Suprapubic skin (tissue), 4 donors: ENCODE measurements around the gene SATB1. TPM values are rescaled to one million over a fixed set of nuclear protein-coding genes. Genes with fewer than 3 reads are reported as not detected.
A peak's percentile ranks its signal among the peaks of the same experiment; 100 is the strongest.

Source experiments
- DNase-seq, 2 donors: peaks; one replicate each; pipeline ENCODE4 v3.0.0-alpha.2; 2019; ENCODE audit warnings: low spot score in 2 of 2
- H3K27ac ChIP-seq: fragments of 200-600 bp; sonication (generic); one replicate; pipeline ENCODE4 v1.5.1; 2019
- H3K27me3 ChIP-seq: fragments of 200-600 bp; sonication (generic); one replicate; pipeline ENCODE4 v1.5.1; 2019
- H3K36me3 ChIP-seq: fragments of 200-600 bp; sonication (generic); one replicate; pipeline ENCODE4 v1.5.1; 2019
- H3K4me1 ChIP-seq: fragments of 200-600 bp; sonication (generic); one replicate; pipeline ENCODE4 v1.5.1; 2019
- H3K4me3 ChIP-seq: fragments of 200-600 bp; sonication (generic); one replicate; pipeline ENCODE4 v1.5.1; 2019; ENCODE audit warnings: mild to moderate bottlenecking
- H3K9me3 ChIP-seq: fragments of 200-600 bp; sonication (generic); one replicate; pipeline ENCODE4 v1.5.1; 2019
- EP300 ChIP-seq: sonication (generic); formaldehyde crosslinking; IDR thresholded peaks from one replicate; pipeline ENCODE4 v1.6.1; 2017; ENCODE audit warnings: antibody characterized with exemption
- POLR2A ChIP-seq, 2 donors: fragments of 450-650 bp; IDR thresholded peaks; one replicate each; pipeline ENCODE4 v1.6.1; 2017; ENCODE audit warnings: antibody characterized with exemption in 2 of 2, mild to moderate bottlenecking in 2 of 2, moderate library complexity in 2 of 2
- POLR2AphosphoS5 ChIP-seq, 3 donors: sonication (generic); formaldehyde crosslinking; IDR thresholded peaks; one replicate each; pipeline ENCODE4 v1.6.1; 2017; ENCODE audit warnings: antibody characterized with exemption in 3 of 3
- WGBS: methylation state at CpG from one replicate; pipeline ENCODE4 v1.1.5; 2018; 5-methylcytosine and 5-hydroxymethylcytosine counted together
- total RNA-seq, 4 donors: library from RNA; depleted of rRNA; stranded (reverse); fragments of >200 nt; gene quantifications; one replicate each; pipeline ENCODE4 v1.1.0, GENCODE V29; 2016
- TF ChIP-seq, protein P1 (sequence below), 2 donors: fragments of 200-600 bp in 1 of 2; fragments of 450-650 bp in 1 of 2; sonication (generic) in 1 of 2; IDR thresholded peaks; one replicate each; pipeline ENCODE4 v1.5.1; 2016 to 2019; ENCODE audit warnings: antibody characterized with exemption in 2 of 2, mild to moderate bottlenecking in 1 of 2, moderate library complexity in 1 of 2

The SATB1 gene
- total RNA-seq, 4 donors from 2014 or later: 27.2 to 68.1 (median 34.6) TPM

DNA sequence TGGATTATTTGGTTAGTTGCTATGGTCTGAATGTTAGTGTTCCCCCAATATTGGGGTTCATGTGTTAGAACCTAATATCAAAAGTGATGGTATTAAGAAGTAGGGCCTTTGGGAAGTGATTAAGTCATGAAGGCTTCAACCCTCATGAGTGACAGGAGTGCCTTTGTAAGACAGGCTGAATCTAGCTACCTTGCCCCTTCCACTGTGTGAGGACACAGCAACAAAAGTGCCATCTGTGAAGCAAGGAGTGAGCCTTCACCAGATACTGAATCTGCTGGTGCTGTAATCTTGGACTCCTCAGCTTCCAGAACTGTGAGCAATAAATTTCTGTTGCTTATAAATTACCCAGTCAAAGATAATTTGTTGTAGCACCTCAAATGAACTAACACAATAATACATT, 22.6 kb upstream of the SATB1 start:
- Histone ChIP-seq H3K4me3 (no peak overlapping the region), H3K9me3 (peaks cover 4% of the 10 kb centered on the region), H3K27ac (no peak overlapping the region), H3K4me1 (peaks cover 24% of the 10 kb centered on the region), H3K36me3 (no peaks in the 10 kb centered on the region), H3K27me3 (peaks cover 14% of the 10 kb centered on the region)
- DNase-seq: no peak
- no peak for TF ChIP-seq POLR2A (IDR thresholded peaks at IDR 0.05)
- TF ChIP-seq POLR2AphosphoS5 (IDR thresholded peaks at IDR 0.05): no peak
- TF ChIP-seq, protein P1, sequence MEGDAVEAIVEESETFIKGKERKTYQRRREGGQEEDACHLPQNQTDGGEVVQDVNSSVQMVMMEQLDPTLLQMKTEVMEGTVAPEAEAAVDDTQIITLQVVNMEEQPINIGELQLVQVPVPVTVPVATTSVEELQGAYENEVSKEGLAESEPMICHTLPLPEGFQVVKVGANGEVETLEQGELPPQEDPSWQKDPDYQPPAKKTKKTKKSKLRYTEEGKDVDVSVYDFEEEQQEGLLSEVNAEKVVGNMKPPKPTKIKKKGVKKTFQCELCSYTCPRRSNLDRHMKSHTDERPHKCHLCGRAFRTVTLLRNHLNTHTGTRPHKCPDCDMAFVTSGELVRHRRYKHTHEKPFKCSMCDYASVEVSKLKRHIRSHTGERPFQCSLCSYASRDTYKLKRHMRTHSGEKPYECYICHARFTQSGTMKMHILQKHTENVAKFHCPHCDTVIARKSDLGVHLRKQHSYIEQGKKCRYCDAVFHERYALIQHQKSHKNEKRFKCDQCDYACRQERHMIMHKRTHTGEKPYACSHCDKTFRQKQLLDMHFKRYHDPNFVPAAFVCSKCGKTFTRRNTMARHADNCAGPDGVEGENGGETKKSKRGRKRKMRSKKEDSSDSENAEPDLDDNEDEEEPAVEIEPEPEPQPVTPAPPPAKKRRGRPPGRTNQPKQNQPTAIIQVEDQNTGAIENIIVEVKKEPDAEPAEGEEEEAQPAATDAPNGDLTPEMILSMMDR (IDR thresholded peaks at IDR 0.05): no peak
- TF ChIP-seq EP300: no peak

DNA sequence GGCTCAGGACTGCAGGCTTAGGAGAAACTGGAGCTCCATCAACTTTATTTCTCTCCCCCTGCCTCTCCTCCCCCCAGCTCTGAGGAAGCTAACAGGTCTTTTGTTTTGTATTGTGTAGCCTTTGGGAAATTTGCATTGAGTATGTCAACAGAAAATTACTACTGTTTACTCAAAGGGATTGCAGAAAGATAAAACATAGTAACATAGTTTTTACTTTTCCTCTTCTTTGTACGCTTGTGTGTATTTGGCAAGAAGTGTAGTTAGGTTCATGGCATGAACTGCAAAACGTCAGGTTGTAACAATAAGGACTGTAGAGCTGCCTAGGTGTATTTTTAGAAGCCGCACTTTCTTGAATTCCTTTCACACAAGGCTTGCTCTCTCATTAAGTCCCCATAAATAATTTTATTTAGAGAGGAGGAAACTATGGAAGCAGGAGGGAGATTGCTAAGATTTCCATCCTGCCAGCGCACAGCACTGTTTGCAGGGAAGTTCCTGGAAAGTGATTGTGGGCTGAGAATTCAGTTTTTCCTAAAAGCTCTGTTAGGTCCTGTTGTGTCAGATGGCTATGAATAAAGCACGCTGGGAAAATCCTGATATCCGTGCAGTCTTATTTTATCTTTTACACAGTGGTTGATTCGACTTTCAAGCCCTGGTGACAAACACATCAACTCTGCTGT, 21.1 kb upstream of the SATB1 start:
- peaks cover 4% of the 10 kb centered on the region for H3K9me3 ChIP-seq
- H3K4me3 ChIP-seq: peak overlapping the region; percentile 66
- WGBS: 26% methylated on average over 7 of the region's 7 CpGs
- TF ChIP-seq POLR2A (IDR thresholded peaks at IDR 0.05) (no peak), EP300 (no peak), POLR2AphosphoS5 (IDR thresholded peaks at IDR 0.05) (no peak)
- TF ChIP-seq, protein P1 (IDR thresholded peaks at IDR 0.05): no peak
- no peak for DNase-seq
- H3K36me3 ChIP-seq: no peaks in the 10 kb centered on the region
- peaks cover 14% of the 10 kb centered on the region for H3K27me3 ChIP-seq
- peaks cover 24% of the 10 kb centered on the region for H3K4me1 ChIP-seq
- no peak overlapping the region for H3K27ac ChIP-seq

DNA sequence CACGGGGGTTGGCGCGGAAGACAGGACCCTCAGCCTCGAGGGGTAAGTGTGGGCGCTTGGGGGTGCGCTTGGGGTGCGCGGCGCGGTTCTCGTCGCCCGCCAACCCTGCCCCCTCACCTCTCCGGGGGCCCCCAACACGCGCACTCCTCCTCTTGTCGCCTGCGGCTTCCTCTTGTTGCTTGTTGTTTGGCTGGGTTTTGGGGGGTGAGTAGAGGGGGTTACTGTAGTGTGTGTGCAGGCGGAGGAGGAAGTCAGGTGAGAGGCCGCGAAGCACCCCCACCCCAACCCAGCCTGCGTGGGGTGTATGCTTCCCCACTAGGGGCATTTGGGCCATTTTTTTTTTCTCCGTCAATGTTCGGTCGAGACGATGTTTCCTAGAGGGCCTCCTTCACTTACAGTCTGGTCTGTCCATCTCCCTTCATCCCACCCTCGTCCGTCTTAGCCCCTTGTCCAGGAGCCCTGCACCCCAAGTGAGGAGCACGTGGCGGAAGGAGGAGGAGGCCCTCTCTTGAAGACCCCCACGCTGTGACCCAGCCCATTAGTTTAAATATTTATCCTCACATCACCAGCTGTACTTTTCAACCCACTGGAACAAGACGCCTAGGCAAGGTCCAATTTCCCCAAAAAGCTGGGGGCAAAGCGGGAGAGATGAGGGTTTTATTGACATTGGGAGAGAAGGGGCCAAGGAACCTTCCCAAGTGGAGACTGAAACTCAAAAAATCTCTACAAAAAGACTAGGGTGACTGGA, 20.4 kb upstream of the SATB1 start:
- TF ChIP-seq, protein P1 (IDR thresholded peaks at IDR 0.05): no peak
- TF ChIP-seq POLR2AphosphoS5 (IDR thresholded peaks at IDR 0.05) (no peak), EP300 (no peak), POLR2A (IDR thresholded peaks at IDR 0.05) (no peak)

DNA sequence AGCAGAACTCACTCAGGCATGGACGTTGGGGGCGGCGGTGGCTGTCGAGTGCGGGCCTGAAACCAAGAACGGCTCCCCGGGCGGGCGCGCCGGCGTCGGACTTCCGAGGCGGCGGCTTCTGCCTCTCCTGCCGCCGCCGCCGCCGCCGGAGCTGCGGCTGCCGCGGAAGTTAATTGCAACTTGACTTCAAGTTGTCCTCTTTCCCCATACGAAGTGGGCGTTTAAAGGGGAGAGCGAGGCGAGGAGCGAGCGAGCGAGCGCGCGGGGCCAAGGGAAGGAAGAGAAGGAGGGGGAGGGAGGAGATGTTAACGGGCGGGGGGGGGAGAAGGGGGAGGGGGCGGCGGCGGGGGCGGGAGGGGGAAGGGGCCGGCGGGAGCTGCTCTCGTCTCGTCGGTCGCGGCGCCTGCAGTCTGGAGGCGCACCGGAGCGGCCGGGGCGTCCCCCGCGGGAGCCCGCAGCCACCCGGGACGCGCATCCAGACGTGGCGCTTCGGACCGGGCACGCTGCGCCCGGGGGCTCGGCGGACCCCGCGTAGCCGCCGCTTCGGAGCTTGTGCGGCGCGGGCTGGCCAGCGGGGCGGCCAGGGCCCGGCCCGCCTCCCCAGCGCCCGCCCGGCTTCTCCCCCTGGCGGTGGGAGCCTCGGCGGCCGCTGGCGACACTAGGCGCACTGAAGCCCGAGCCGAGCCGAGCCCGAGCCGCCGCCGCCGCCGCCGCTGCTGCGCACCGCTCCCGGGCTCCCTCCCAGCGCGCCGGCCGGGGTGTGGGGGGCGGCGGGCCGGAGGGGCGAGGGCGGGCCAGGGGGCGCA, 19.7 kb upstream of the SATB1 start:
- TF ChIP-seq, protein P1 (IDR thresholded peaks at IDR 0.05): peak in 1 of 2 donors; percentile 59
- TF ChIP-seq POLR2AphosphoS5 (IDR thresholded peaks at IDR 0.05): no peak
- Histone ChIP-seq H3K27ac (no peak overlapping the region), H3K4me3 (peak overlapping the region; percentile 66), H3K4me1 (peaks cover 24% of the 10 kb centered on the region), H3K9me3 (peaks cover 4% of the 10 kb centered on the region), H3K36me3 (no peaks in the 10 kb centered on the region), H3K27me3 (peaks cover 14% of the 10 kb centered on the region)
- DNase-seq: peak; percentile 65 to 84
- 0% methylated on average over 25 of the region's 113 CpGs for WGBS

More for the DNA sequence above, 20.4 kb upstream of the SATB1 start:
- no peak for DNase-seq
- H3K27ac ChIP-seq: no peak overlapping the region
- H3K36me3 ChIP-seq: no peaks in the 10 kb centered on the region
- peaks cover 24% of the 10 kb centered on the region for H3K4me1 ChIP-seq
- H3K9me3 ChIP-seq: peaks cover 4% of the 10 kb centered on the region
- H3K27me3 ChIP-seq: peaks cover 14% of the 10 kb centered on the region
- WGBS: 5% methylated on average over 29 of the region's 33 CpGs
- H3K4me3 ChIP-seq: peak overlapping the region; percentile 66
